Activated naive CD4-positive, alpha-beta T cell treated with anti-CD3 and anti-CD28 coated beads, Interleukin-2, amount 50 U/mL, for 16 hours (primary cell): ENCODE results near the gene RSF1.

Source experiments
- DNase-seq: peaks from one replicate; pipeline ENCODE4 v3.0.0-alpha.2; 2020

RSF1 gene

DNA sequence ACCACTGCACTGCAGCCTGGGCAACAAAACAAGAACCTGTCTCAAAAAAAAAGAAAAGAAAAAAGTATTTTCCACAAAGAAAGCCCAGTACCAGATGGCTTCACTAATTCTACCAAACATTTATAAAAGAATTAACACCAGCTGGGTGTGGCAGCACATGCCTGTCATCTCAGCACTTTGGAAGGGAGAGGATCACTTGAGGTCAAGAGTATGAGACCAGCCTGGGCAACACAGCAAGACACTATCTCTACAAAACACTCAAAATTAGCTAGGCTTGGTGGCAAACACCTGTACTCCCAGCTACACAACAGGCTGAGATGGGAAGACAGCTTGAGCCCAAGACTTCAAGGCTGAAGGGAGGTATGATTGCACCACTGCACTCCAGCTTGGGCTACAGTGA is 20.1 kb downstream of the RSF1 start:
- no peak for DNase-seq

DNA sequence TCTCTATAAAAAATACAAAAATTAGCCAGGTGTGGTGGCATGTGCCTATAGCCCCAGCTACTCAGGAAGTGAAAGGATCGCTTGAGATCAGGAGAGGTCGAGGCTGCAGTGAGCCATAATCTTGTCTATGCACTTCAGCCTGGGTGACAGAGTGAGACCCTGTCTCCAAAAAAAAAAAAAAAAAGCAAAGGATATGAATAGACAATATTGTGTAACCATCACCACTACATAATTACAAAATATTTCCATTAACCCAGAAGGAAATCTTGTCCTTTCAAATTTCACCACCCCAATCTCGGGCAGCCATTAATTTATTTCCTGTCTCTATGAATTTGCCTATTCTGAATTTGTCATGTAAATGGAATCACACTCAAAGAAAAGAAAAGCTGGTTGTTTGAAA is 21.2 kb downstream of the RSF1 start:
- no peak for DNase-seq

DNA sequence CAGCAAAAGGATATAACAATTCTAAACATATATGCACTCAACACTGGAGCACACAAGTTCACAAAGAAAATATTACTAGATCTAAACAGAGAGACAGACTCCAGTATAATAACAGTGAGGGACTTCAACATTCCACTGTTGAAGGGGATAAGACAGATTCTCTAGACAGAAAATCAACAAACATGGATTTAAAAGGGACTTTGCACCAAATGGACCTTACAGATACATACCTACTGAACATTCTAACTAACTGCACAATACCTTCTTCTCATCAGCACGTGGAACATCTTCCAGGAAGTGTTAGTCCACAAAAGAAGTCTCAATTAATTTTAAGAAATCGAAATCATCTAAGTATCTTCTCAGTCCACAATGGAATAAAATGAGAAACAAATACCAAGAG is 26.6 kb downstream of the RSF1 start:
- DNase-seq = no peak

DNA sequence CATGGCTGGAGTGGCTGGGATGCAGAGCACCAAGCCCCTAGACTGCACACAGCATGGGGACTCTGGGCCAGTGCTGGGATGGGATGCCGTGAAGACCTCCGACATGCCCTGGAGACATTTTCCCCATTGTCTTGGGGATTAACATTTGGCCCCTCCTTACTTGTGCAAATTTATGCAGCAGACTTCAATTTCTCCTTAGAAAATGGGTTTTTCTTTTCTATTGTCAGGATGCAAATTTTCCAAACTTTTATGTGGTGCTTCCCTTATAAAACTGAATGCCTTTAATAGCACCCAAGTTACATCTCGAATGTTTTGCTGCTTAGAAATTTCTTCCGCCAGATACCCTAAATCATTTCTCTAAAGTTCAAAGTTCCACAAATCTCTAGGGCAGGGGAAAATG is 29.2 kb downstream of the RSF1 start:
- DNase-seq = no peak

DNA sequence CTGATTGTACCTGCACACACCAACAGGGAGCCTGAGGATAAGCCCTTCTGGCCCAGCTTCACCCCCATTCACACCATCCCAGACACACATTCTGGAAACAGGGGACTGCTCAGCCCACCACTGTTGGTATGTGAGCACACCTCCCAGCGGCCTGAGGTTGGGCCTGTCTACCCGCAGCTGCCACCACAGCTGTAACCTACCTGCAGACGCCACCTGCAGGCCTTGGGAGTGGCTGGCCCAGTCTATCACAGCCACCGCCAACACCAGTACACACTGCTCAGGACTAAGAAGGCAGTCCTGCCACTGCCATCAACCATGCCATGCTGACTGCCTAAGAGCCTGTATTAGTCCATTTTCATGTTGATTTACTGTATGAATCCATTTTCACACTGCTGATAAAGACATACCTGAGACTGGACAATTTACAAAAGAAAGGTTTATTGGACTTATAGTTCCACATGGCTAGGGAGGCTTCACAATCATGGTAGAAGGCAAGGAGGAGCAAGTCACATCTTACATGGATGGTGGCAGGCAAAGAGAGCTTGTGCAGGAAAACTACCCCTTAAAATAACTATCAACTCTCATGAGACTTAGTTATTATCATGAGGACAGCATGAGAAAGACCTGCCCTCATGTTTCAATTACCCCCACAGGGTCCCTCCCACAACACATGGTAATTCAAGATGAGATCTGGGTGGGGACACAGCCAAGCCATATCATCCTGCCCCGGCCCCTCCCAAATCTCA is 30.6 kb downstream of the RSF1 start:
- no peak for DNase-seq

DNA sequence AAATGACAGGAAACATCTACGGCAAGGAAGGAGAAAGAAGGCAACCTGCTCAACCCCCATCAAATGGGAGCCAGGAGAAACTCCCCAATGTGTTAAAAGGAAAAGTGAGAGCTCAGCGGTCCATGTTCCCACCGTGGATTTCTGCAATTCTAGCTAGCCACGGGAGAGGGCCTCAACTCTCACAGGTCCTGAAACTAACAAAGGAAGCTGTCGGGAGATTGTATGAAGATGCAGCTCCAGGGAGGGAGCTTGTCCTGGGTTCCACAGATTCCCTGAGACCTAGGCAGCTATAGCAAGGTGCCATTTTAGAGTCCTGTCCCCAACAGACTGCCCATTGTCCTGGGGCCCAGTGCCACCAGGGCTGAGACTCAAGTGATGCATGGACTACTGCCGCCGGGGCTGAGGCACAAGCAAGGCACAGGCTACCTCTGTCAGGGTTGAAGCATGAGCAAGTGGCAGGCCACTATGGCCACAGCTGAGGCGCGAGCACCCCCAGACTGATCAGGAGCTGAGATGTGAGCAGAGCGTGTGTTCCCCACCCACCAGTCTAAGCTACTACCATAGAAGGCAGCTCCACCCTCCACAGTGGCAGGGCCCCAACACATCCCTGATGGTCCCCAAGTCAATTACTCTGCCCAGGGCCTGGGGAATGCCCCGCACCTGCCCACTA is 31.3 kb downstream of the RSF1 start:
- DNase-seq = no peak

DNA sequence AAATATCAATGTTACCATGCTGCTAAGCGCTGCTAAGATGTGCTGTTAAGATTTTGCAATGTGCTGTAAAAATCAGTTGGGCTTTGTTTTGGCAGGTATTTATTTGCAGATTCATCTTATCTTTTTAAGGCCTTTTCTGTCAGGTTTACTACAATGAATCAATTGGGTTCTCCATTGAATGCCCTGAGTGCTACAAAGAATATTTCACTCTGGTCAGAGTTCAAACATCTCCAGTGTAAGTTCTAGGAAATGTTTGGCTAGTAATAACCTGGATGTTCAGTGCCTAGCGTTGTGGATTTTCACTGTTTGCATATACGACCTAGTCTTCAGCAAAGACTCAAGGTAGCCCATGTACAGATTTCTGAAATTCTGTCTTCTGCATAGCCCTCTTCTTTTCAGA is 36.0 kb downstream of the RSF1 start:
- no peak for DNase-seq

DNA sequence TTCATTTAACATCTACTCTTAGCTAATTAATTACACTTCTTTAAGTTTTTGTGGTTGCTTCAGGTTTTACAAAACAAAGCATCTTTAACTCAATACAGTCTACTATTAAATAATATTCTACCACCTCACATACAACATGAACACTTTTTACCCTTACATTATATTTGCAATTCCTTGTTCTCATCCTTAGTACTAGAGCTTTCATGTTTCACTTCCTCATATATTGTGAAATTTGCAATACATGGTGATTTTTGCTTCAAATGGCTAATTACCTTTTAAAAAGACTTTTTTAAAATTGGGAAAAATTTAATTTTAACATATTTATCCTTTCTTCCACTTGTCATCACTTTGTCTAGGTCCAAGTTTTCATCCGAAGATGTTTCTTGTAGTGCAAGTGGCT is 37.5 kb downstream of the RSF1 start:
- DNase-seq = no peak

DNA sequence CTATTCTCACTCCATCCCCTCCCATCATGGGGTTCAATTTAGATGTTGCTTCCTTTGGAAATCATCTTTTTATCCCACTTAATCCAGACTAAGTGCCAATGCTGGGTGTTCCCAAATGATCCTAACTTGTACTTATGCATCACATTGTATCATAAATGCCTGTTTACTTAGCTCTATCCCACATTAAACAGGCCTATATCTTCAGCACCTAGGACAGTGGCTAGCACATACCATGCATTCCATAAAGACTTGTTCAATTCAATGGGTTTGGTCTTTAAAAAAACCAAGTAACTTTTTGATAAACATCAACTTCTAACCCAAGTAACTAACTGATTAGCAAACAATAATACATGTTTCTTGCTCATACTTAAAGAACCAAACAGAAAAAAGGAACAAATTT is 40.6 kb downstream of the RSF1 start:
- DNase-seq = no peak

DNA sequence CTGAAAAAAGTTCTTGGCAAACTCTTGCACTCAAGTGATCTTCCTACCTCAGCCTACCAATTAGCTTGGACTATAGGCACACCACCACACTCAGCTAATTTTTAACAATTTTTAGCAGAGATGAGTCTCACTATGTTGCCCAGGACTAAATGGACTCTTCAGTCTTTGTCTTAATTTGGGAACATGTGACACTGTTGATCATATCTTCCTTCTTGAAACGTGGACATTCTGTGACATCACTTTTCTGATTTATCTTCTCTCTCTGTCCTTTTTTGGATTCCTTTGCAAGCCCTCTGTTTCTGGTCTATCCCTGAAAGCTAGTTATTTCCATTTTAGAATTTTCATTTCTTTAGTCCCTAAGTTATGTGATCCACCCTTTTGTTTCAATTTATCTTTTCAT is 42.0 kb downstream of the RSF1 start:
- no peak for DNase-seq

DNA sequence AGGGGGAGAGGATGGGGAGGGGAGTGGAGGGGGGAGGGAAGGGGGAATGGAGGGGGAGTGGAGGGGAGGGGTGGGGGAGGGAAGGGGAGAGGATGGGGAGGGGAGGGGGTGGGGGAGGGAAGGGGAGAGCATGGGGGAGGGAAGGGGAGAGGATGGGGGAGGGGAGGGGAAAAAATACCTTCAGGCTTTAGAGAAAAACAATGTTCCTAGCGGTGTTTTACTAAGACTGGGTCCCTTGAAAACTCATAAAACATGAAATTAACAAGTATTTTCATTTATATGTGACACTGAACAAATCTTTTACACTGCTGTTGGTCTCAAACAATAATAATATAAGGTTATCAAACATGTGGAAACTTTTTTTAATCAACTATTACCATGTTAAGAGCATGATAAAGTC is 42.4 kb downstream of the RSF1 start:
- DNase-seq = no peak

DNA sequence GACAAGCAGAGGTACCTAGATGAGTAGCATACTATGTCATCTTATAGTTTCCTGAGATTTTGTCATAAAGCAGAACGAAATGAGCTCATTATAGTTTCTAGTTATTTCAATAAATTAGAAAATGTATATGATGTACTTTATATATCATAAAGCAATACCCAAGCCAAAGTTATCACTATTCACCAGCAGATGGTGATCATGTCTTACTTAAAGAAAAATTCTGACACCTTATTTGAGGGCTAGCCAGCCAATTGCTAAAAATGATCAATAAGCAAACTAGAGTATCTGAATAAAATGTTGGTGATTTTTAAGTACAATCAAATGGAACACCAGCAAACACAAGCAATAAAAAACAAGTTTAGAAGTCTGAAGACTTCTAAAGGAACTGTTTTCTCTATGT is 44.1 kb downstream of the RSF1 start:
- DNase-seq = no peak

DNA sequence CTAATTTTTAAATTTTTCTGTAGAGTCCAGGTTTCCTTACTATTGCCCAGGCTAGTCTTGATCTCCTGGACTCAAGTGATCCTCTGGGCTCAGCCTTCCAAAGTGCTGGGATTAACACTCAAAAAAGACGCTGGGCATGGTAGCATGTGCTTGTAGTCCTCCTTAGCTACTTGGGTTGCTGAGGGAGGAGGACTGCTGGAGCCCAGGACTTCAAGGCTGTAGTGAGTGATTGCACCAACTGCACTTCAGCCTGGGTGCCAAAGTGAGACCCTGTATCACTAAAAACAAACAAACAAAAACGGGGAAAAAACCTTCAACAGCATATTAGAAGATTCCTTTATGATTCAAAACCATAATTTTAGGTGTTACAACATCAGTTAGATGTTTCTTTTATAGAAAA is 44.6 kb downstream of the RSF1 start:
- no peak for DNase-seq

DNA sequence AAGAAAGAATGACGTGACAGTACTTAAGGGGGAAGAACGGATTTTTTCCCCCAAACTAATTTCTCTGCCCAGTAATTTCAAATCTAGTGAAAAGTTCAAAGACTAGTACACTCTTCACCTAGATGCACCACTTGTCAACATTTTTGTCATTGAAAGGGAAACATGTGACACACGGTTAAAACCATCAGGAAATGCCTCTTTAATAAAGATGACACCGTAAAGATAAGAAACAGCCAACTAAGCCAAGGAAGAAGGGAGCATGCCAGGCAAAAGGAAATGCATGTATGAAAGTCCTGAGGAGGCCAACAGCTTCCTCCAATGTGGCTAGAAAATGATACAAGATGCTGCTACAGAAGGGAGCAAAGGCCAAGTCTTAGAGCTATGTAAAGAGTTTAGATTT is 49.4 kb downstream of the RSF1 start:
- DNase-seq = no peak

DNA sequence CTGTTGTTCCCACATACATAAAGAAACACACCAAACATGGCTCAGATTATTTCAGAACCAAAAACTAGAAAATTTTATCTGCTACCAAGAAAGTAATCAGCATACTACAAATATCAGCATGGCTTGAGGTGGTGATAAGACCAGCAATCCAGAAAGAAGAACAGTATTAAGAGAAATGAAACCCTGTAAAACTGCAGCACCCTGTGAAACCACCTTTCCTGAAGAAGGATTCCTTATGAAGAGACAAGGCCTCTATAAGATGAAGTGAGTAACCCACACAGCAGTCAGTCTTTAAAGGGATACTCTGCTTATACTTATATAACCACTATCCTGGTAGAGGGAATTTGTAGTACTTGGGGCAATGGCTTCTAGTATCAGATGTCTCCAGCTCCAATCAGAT is 49.9 kb downstream of the RSF1 start:
- no peak for DNase-seq

DNA sequence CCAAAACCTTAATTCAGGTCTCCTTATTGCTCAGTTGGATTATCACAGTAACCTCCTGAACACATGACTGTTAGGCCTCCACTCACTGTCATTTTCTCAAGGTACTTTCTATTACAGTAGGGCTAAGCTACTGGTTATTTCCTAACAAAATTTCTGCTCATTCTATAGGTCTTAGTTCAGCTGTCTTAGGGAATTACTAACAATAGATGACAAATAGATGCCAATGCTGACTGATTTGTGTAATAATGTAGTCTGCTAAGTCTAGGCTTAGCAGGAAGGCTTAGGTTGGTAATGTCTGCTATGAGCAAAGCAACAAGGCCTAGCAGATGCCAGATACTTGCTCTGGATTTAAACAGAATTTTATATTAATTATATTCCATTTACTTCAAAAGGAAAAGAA is 58.1 kb downstream of the RSF1 start:
- no peak for DNase-seq

DNA sequence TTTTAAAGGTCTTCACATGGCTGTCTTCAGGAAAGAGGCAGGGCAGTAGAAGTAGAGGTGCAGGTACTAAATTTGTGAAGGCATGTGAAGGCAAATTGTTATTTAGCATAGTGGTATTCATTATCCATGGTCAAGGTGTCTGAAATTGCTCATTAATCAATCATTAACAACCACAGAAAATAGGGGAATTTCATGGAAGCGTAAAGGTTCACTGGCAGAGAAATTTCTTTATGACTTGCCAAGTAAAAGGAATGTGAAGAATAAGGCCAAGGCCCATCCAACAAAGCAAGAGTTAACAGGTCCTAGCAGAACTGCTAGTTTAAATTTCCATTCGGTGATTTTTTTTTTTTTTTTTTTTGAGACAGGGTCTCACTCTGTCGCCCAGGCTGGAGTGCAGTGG is 59.0 kb downstream of the RSF1 start:
- no peak for DNase-seq

DNA sequence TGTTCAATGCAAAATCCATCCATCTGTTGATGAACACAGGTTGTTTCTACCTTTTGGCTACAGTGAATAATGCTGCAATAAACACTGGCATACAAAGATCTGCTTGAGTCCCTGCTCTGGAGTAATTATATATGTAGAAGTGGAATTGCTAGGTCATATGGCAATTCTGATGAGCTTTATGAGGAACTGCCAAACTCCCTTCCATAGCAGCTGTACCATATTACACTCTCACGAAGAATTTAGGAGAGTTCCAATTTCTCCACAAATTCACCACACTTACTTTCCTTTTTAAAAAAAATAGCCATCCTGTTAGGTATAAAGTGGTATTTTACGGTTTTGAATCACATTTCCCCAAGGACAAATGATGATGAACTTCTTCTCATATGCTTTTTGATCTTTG is 62.2 kb downstream of the RSF1 start:
- DNase-seq = no peak

DNA sequence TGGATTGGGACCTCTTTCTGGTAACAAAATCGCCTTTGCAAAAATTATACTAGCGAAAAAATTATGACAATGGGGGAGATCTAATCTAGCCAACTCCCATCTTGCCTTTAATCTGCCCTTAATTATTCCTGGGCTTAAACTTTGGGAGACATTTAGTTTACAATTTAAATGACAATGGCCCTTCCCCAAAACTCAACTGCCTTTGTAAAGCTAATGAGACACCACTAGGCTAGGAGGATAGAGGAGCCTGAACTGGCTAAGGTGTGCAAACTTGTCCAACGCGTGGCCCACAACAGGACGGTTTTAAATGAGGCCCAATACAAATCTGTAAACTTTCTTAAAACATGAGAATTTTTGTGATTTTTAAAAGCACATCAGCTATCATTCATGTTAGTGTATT is 67.3 kb downstream of the RSF1 start:
- DNase-seq = no peak

DNA sequence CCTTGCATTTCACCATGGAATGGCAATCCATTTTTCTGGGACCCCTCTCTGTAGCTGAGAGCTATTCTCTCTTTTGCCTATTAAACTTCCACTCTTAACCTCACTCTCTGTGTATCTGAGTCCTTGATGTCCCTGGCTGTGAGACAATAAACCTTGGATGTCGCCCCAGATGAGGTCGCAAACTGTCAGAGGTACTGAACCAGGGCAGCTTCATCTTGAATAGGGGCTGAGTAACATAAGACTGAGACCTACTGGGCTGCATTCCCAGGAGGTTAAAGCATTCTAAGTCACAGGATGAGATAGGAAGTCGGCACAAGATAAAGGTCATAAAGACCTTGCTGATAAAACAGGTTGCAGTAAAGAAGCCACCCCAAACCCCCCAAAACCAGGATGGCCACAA is 68.0 kb downstream of the RSF1 start:
- no peak for DNase-seq

DNA sequence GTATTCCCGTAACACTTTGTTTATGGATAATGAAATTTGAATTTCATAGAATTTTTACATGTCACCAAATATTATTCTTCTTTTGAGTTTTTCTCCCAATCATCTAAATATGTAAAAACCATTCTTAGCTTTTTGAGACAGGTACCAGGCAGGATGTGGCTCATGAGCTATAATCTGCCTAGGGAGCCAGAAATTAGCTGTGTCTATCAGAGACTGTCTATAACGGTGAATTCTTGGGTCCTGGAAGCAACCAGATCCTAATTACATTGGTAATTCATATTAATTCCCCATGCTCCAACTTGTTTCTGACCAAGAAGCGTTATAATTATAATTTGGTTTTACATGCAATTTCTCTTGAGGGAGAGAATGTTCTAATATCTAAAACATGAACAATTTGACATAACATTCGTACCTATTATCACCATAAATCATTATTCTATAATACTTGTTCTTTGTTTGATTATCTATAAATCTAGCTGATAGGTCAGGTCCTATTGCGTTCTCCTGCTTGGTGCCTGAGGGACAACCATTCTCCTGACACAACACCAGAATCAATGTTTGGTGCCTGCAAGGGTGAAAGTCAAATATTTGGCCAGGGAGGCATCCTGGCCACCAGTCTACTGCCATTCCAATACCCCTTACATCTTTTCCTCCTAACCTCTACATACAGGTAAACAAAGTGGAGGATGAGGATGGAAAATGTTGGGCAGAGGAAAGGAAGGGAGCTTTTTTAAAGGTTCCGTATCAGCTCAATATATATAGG is 69.9 kb downstream of the RSF1 start:
- no peak for DNase-seq

DNA sequence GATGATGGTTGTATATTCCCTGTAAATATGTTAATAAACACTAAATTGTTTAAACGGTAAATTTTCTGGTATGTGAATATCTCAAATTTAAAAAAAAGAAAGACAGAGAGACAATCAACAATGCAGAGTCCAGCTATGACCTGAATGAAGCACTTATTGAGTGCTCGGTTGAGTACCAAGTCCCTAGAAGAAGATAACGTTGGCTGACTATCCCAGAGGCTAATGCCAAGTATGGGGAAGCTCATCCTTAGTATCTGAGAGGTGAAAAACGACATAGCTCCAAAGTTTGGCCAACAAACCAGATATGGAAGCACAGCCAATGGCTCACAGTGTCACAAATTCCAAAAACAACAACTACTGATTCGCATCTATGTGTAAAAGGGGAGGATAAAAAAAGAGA is 71.3 kb downstream of the RSF1 start:
- no peak for DNase-seq

DNA sequence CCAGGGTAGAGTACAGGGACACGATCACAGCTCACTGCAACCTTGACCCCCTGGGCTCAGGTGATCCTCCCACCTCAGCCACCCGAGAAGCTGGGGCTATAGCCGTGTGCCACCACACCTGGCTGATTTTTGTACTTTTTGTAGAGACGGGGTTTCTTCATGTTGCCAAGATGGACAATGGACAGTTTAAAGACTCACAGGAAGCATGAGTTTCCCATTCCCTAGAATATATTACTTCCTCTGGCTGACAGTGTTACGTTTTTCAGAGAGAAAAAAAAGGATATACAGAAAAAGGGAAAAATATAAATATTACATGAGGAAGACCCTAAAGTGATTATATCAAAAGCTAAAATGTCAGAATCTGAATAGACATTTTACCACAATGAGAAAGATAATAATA is 72.3 kb downstream of the RSF1 start:
- no peak for DNase-seq

DNA sequence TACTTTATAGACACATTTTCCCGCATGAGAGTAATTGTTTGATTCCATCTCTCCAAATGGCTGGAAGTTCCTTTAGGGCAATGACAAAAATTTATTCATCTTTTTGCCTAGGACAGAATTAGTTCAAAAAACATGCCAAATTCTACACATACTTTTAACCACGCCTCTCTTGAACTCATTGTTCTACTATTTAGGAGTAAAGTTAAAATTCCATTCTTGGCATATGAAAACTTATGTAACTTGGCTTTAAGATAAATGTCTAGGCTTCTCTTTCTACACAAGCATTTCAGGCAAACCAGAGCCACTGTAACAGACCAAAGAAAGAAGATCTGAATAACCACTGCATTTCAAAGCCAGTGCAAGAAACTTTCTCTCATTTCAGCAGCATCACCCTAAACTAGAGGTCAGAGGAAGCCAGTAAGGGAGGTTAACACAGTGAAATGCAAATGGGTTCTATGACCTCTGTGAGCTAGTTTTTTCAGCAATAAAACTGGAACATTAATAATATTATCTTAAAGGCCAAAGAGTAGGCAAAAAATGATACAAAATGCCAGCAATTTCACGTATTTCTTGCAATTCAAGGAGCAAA is 73.0 kb downstream of the RSF1 start:
- no peak for DNase-seq
